ENCODE data around the gene CD28. TPM values are rescaled to one million over a fixed set of nuclear protein-coding genes. Genes with fewer than 3 reads are reported as not detected.

Gene CD28
- total RNA-seq, 6 donors from 2014 or later, result under 0.01 to 3.3 (median 1.4) TPM

DNA sequence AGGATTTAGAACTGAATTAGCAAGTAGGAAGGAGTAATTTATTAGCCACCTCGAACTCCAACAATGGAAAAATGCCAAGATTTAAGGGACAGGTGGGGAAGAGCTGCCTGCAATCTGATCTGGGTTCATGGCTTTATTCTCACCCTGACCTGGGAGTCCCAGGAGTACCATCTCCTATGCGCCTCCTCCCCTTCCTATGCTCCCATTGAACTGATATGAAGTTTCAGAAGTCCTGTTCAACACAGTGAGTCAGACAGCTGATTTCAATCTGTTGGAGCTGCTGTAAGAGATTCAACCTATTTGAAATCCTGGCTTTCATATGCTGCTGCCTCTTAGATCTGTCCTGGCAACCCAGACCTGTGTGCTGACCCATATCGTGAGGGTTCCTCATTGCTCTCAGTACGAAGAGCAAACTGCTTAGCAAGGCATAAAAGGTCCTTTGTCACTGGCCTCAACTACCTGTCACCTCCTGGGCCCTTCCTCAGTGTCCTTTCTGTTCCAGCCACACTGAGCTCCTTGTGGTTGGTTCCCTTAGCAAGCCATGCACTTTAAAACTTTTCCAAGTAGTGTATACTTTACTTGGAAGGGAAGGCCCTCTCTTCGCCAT is 15.9 kb upstream of the CD28 start:
- 70 to 93% methylated on average over 5 of the region's 5 CpGs for WGBS, 2 donors
- Histone ChIP-seq H3K27ac (peak overlapping the region; percentile 9 to 81 (median 38)), H3K36me3 (no peaks in the 10 kb centered on the region), H3K9me3 (no peaks in the 10 kb centered on the region), H3K27me3 (no peaks in the 10 kb centered on the region), H3K4me1 (peaks cover 26 to 54% (median 45%) of the 10 kb centered on the region in 4 donors), H3K4me3 (no peak overlapping the region)
- TF ChIP-seq, protein P1, sequence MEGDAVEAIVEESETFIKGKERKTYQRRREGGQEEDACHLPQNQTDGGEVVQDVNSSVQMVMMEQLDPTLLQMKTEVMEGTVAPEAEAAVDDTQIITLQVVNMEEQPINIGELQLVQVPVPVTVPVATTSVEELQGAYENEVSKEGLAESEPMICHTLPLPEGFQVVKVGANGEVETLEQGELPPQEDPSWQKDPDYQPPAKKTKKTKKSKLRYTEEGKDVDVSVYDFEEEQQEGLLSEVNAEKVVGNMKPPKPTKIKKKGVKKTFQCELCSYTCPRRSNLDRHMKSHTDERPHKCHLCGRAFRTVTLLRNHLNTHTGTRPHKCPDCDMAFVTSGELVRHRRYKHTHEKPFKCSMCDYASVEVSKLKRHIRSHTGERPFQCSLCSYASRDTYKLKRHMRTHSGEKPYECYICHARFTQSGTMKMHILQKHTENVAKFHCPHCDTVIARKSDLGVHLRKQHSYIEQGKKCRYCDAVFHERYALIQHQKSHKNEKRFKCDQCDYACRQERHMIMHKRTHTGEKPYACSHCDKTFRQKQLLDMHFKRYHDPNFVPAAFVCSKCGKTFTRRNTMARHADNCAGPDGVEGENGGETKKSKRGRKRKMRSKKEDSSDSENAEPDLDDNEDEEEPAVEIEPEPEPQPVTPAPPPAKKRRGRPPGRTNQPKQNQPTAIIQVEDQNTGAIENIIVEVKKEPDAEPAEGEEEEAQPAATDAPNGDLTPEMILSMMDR (IDR thresholded peaks at IDR 0.05), result no peak
- TF ChIP-seq EP300 (IDR thresholded peaks at IDR 0.05), result no peak
- TF ChIP-seq POLR2AphosphoS5 (IDR thresholded peaks at IDR 0.05), result no peak
- TF ChIP-seq POLR2A (IDR thresholded peaks at IDR 0.05), result no peak
- ATAC-seq (ENCODE audit: low FRiP score in 2 of 2), result no peak
- DNase-seq, result no peak

DNA sequence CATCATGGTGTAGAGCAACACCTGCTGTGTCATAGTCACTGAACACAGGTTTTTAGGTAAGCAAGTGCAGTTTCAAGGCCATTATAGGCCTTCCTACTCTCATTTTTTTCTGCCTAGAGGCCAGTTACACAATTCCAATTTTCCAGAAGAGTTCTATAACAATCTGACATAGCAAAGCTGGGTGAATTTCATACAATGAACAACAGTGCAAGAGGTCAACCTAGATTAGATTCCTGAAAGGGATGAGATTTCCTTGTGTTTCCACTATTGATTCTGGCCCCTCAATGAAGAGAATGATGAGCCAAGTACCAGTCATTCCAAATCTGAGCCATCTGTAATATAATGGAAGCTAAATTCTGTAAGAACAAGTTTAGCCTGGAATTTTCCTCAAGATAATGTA is 15.3 kb upstream of the CD28 start:
- no peaks in the 10 kb centered on the region for H3K9me3 ChIP-seq
- ATAC-seq (ENCODE audit: low FRiP score in 2 of 2) (no peak), DNase-seq (no peak)
- H3K36me3 ChIP-seq, result no peaks in the 10 kb centered on the region
- no peaks in the 10 kb centered on the region for H3K27me3 ChIP-seq
- H3K4me1 ChIP-seq, result peaks cover 26 to 50% (median 40%) of the 10 kb centered on the region in 4 donors
- no peak overlapping the region for H3K4me3 ChIP-seq
- peak overlapping the region; percentile 9 to 81 (median 38) for H3K27ac ChIP-seq
- TF ChIP-seq POLR2AphosphoS5 (IDR thresholded peaks at IDR 0.05), result no peak
- TF ChIP-seq, protein P1 (IDR thresholded peaks at IDR 0.05), result no peak
- TF ChIP-seq EP300 (IDR thresholded peaks at IDR 0.05), result no peak

- TF ChIP-seq POLR2AphosphoS5 (IDR thresholded peaks at IDR 0.05) (peak; percentile 22 to 55), EP300 (IDR thresholded peaks at IDR 0.05) (peak in 2 of 4 donors; percentile 10 to 53), POLR2A (IDR thresholded peaks at IDR 0.05) (no peak)
- TF ChIP-seq, protein P1 (IDR thresholded peaks at IDR 0.05), result no peak
- Histone ChIP-seq H3K36me3 (no peaks in the 10 kb centered on the region), H3K9me3 (no peaks in the 10 kb centered on the region), H3K4me1 (peaks cover 26 to 42% (median 36%) of the 10 kb centered on the region in 4 donors), H3K27ac (peak overlapping the region; percentile 4 to 81 (median 56)), H3K4me3 (no peak overlapping the region), H3K27me3 (no peaks in the 10 kb centered on the region)
- peak in 1 of 2 donors; percentile 43 for ATAC-seq (ENCODE audit: low FRiP score in 2 of 2)
- WGBS, 2 donors, result 49 to 63% methylated on average over 5 of the region's 5 CpGs
- no peak for DNase-seq
Observed at GRCh38 chr2:203692031-203692710, 14.3 kb upstream of the CD28 start.

DNA sequence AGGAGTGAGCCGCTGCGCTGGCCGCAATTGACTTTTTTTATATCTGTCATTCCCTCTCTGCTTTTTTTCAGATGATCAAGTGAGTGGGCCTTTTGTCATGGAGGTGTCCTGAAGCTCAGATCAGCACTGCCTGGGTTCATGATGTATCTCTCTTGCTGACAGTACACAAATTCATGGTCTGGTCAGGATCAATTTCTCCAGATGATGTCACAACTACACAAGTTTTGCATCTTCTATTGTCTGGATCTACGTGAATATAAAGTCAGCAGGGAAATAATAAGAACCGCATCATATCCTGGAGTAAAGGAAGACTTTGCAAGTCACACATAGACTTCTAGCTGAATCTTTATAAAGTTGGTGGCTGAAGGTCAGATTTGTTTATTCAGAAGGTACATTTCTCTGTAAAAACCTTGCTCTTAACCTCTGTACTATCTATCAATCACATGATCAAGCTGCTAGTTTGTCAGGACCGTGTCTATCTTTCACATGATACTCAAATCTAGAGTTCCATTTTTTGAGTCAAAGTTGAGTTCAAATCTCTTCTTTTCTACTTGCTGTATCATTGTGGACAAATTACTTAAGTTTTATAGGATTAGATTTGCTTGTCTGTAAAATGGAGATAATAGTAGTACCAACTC is 13.1 kb upstream of the CD28 start:
- peak overlapping the region in 1 of 4 donors; percentile 14 for H3K27ac ChIP-seq
- TF ChIP-seq, protein P1 (IDR thresholded peaks at IDR 0.05), result no peak
- no peak for TF ChIP-seq POLR2A (IDR thresholded peaks at IDR 0.05)
- no peak for TF ChIP-seq EP300 (IDR thresholded peaks at IDR 0.05)
- no peak for TF ChIP-seq POLR2AphosphoS5 (IDR thresholded peaks at IDR 0.05)
- H3K4me1 ChIP-seq, result peaks cover 25 to 38% (median 30%) of the 10 kb centered on the region in 4 donors
- DNase-seq (no peak), ATAC-seq (ENCODE audit: low FRiP score in 2 of 2) (no peak)
- H3K36me3 ChIP-seq, result no peaks in the 10 kb centered on the region
- 87 to 89% methylated on average over 6 of the region's 6 CpGs for WGBS, 2 donors
- no peak overlapping the region for H3K4me3 ChIP-seq
- H3K9me3 ChIP-seq, result no peaks in the 10 kb centered on the region
- no peaks in the 10 kb centered on the region for H3K27me3 ChIP-seq
